HG03354 (cell line): ENCODE data around the gene BMP10.

Source experiments
- ATAC-seq: cut with Tn5 transposase; IDR thresholded peaks from one replicate; pipeline ENCODE4 v1.9.1; 2021; ENCODE audit warnings: mild to moderate bottlenecking; ENCODE audit not compliant: unreplicated experiment, poor library complexity, severe bottlenecking

The BMP10 gene

DNA sequence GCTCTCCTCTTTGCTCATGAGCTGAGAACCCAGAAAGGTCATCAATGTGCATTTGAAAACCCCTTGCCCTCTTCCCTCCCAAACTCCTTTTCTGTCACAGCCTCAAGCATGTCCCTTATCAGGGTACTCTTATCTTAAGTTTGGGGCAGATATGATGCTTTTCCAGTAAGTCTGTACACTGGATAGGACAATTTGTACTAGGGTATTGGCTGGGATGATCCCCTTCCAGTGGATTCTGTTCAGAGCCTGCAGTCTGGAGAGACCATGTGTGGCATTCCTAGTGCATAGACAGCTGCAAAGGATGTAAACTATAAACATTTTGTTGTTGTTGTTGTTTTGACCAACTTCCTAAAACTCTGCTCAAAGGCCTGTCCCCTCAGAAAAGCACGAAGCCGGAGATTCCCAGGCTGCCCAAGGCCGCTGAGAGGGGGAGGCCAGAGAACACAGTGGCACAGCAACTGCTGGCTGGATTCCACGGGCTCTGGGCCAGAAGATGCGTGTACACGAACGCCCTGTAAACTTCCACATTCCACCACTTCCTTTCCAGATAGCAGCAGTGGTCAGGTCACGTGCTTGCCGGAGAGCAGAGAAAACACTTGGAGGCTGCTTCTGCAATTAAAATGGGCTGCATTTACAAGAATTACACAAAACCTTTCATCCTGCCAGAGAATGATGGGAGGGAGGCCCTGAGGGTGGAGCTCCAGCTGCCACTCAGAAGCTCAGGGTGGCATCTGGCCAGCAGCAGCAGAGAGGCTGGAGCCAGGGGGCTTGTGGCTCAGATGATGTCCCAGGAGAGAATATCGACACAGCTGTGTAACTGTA is 42.1 kb downstream of the BMP10 start:
- ATAC-seq = no peak

DNA sequence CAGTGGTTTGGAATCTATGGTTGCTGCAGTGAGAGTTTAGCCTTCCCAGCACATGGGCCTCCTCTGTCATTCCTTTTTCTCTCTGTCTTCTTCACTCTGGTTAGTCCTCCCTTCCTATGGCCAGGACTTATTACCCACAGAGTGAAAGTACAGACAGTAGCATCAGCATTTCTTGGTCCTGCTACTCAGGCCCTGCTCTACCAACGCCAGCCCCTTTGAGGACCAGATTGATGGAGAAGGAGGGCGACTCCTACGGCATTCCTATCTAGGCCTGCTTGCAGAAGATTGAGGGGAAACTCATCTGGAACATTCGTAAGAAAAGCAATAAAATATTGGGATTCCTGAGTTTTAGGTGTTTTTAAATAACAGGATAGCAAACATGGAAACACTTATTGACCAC is 43.5 kb downstream of the BMP10 start:
- no peak for ATAC-seq

DNA sequence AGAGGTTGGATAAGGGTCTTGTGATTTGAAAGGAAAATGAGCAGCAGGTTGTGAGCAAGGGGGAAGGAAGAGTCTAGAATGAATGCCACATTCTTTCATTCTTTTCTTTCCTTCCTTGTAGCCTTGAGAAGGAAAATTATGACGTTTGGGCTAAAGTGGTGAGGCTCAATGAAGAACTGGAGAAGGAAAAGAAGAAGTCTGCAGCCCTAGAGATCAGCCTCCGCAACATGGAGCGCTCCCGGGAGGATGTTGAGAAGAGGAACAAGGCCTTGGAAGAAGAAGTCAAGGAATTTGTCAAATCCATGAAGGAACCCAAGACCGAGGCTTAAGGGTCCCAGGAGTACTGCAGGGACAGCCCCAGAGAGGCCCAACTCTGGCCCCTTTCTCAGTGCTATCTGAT is 45.3 kb downstream of the BMP10 start:
- no peak for ATAC-seq

DNA sequence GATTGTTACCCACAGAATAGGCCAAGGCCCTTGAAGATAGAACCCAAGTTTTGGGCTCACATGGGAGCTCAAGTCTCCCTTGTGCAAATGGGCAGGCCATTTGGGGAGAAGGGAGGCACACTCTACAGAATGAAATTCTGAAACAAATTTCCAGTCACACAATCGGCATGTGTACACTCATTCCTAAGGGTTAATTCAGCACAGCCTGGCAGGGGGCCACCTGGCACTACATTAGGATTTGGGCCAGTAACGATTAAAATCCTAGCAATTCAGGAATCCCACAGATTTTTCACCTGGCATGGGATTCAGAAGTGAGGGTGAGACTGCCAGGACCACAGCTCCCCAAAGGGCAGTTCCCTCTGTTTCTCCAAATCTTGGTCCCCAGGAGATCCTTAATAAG is 46.4 kb downstream of the BMP10 start:
- ATAC-seq = no peak

DNA sequence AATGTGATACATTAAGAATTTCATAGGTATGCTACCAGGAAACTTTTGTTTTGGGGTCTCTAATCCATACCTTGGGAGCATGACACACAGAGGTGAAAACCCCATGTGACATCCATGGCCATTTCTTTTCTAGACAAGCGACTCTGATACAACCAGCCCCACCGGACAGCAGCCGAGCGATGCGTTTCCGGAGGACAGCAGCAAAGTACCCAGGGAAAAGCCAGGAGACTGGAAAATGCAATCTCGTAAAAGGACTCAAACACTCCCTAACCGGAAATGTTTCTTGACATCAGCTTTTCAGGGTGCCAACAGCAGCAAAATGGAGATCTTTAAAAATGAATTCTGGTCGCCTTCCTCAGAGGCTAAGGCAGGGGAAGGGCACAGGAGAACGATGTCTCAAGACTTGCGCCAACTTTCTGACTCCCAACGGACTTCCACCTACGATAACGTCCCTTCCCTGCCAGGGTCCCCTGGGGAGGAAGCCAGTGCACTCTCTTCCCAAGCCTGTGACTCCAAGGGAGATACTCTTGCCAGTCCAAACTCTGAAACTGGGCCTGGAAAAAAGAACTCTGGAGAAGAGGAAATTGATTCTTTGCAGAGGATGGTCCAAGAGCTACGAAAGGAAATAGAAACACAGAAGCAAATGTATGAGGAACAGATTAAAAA is 48.9 kb downstream of the BMP10 start:
- ATAC-seq = no peak

DNA sequence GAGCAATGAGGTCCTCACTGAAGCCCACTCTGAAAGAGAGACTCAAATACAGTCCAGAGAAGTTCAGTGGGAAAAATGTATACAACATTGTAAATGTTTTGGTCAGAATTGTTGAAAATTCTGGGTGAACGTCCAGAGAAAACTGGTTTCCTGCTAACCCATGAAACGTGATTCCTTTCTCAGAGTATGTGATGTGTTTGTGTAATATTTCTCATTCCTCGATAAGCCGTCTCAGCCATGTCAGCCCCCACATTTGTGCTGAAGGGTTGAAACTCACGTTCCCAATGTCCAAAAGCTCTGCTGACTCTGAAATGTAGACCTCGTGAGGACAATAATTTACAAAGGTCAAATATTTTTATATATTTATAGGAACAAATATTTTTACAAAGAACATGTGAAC is 51.6 kb downstream of the BMP10 start:
- no peak for ATAC-seq

DNA sequence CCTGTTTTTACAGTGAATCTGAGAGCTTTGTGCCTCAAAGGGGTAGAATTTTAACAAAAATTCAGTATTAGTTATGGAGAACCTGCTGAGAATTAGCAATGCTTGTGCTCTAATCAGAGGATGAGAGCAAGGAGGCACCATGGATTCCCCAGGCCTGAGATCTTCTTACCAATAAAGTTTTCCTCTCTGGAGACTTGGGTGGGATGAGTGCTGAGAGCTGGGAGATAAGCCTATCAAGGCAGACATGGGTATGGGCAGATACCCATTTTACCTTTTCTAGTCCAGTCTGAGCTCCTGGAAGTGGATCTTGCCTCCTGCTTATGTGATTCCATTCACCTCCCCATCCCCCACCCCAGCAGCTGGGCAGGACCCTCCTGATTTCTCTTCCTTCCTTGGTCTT is 53.9 kb downstream of the BMP10 start:
- ATAC-seq = no peak
